ENCODE measurements around the gene ADCY2. TPM values are rescaled to one million over a fixed set of nuclear protein-coding genes. Genes with fewer than 3 reads are reported as not detected.

The ADCY2 gene
- total RNA-seq, 1 experiment from 2014 or later, result 31.3 TPM

- Mint-ChIP-seq H3K4me1 (peaks cover 27 to 28% of the 10 kb centered on the region in 2 experiments), H3K9me3 (no peaks in the 10 kb centered on the region), H3K27ac (no peak overlapping the region), H3K36me3 (ENCODE audit: insufficient read depth in 1 of 3, low read depth in 3 of 3) (peaks cover 4 to 7% (median 5%) of the 10 kb centered on the region in 3 experiments; a peak in 5 of 7 replicates), H3K4me3 (no peak overlapping the region), H3K27me3 (ENCODE audit: low read depth) (no peaks in the 10 kb centered on the region)
- Histone ChIP-seq H3K14ac (ENCODE audit: insufficient read depth, low read length) (no peak overlapping the region), H2BK120ac (ENCODE audit: low read depth, low read length, poor library complexity, severe bottlenecking) (no peak overlapping the region), H2BK20ac (ENCODE audit: low read depth, low read length, poor library complexity, severe bottlenecking) (no peak overlapping the region), H3K9me3 (ENCODE audit: control insufficient read depth, low read depth, low read length) (no peaks in the 10 kb centered on the region), H3K4me2 (ENCODE audit: insufficient read depth, insufficient read length, low read length) (no peak overlapping the region), H2BK12ac (ENCODE audit: insufficient read length, low read depth, low read length) (no peak overlapping the region), H3K18ac (ENCODE audit: insufficient read length, low read depth, low read length) (no peak overlapping the region), H3K23me2 (ENCODE audit: insufficient read length, low read depth, low read length, poor library complexity, severe bottlenecking) (no peaks in the 10 kb centered on the region), H3K9ac (ENCODE audit: extremely low read depth, insufficient read length, low read length) (no peak overlapping the region), H3K4me1 (ENCODE audit: insufficient read depth, low read length) (peaks cover 5% of the 10 kb centered on the region; the same call in 1 of the 2 replicates), H4K91ac (ENCODE audit: insufficient read length, low read depth, low read length) (no peak overlapping the region), H2AFZ (ENCODE audit: low read length) (no peak overlapping the region), H2AK5ac (ENCODE audit: insufficient read length, low read length) (no peak overlapping the region), H3K27me3 (ENCODE audit: insufficient read depth, low read length) (no peaks in the 10 kb centered on the region), H3T11ph (ENCODE audit: low read length) (no peak overlapping the region), H3K79me1 (ENCODE audit: insufficient read depth, low read depth, low read length, poor library complexity, severe bottlenecking) (no peaks in the 10 kb centered on the region), H3K23ac (ENCODE audit: insufficient read length, low read depth, low read length) (no peak overlapping the region), H4K5ac (ENCODE audit: insufficient read length, low read depth, low read length) (no peak overlapping the region), H2BK15ac (ENCODE audit: low read depth, low read length) (no peak overlapping the region), H3K79me2 (ENCODE audit: insufficient read depth, low read length) (no peaks in the 10 kb centered on the region), H2BK5ac (ENCODE audit: insufficient read length, low read length) (no peak overlapping the region), H3K27ac (ENCODE audit: insufficient read length, low read depth, low read length) (no peak overlapping the region), H4K8ac (replicated peaks; ENCODE audit: insufficient read length, low read depth, low read length) (no peak overlapping the region), H4K20me1 (ENCODE audit: control insufficient read depth, insufficient read depth, insufficient read length) (no peaks in the 10 kb centered on the region), H3K4ac (ENCODE audit: low read depth, low read length) (no peak overlapping the region), H3K56ac (ENCODE audit: insufficient read length, low read depth, low read length) (no peak overlapping the region)
- WGBS (ENCODE audit: extremely low coverage, insufficient read length, low lambda C conversion rate), result no CpG with 5 or more reads among the region's 3 CpGs
- DNase-seq, result no peak
- no peak for TF ChIP-seq CTCF (conservative IDR thresholded peaks at IDR 0.05)
Observed at GRCh38 chr5:7795306-7795705, 399.4 kb downstream of the ADCY2 start.

Data from H9 (cell line).